Ishikawa (cell line): ENCODE data around the gene RABEP1.

Source experiments
- EGR1 ChIP-seq: IDR thresholded peaks from 2 replicates; pipeline ENCODE4 v1.6.1; 2012
- EP300 ChIP-seq: IDR thresholded peaks from 2 replicates; pipeline ENCODE4 v1.6.1; 2012; ENCODE audit warnings: borderline replicate concordance
- NFIC ChIP-seq: IDR thresholded peaks from 2 replicates; pipeline ENCODE4 v1.6.1; 2012
- RAD21 ChIP-seq: IDR thresholded peaks from 2 replicates; pipeline ENCODE4 v1.6.1; 2012; ENCODE audit warnings: low read depth
- TF ChIP-seq, protein P1 (sequence below): IDR thresholded peaks from 2 replicates; pipeline ENCODE4 v1.6.1; 2012
- TF ChIP-seq, protein P2 (sequence below): IDR thresholded peaks from 2 replicates; pipeline ENCODE4 v1.6.1; 2012; ENCODE audit warnings: low read depth, mild to moderate bottlenecking

DNA sequence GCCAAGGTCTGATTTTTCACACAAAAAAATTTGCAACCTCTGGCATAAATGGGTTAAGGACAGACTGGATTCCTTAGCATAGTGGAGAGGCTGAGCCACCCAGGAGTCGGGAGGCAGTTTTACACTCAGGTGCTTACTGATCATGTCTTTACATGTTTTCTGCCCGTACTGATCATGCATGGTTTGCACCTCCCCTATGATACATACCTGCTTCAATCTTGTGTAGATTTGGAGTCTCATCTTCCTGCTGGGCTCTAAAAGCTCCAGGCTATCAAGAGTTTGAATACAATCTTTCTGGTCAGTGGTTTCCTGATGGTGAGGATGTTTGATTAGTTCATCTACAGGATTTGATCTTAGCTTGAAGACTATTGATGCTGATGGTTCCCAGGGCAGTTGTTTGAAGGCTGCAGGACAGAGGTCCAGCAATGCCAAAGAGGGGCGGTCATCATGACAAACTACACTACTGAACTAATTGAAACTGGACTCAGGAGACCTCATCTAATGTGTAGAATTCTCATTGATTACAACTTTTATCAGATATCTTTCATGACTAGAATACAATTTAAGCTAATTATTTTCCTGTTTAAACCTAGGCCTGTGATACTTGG lies 150.0 kb downstream of the RABEP1 start:
- no peak for TF ChIP-seq EP300
- no peak for TF ChIP-seq NFIC
- TF ChIP-seq EGR1, result no peak
- TF ChIP-seq, protein P1, sequence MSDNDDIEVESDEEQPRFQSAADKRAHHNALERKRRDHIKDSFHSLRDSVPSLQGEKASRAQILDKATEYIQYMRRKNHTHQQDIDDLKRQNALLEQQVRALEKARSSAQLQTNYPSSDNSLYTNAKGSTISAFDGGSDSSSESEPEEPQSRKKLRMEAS, result no peak
- TF ChIP-seq RAD21, result no peak
- TF ChIP-seq, protein P2, sequence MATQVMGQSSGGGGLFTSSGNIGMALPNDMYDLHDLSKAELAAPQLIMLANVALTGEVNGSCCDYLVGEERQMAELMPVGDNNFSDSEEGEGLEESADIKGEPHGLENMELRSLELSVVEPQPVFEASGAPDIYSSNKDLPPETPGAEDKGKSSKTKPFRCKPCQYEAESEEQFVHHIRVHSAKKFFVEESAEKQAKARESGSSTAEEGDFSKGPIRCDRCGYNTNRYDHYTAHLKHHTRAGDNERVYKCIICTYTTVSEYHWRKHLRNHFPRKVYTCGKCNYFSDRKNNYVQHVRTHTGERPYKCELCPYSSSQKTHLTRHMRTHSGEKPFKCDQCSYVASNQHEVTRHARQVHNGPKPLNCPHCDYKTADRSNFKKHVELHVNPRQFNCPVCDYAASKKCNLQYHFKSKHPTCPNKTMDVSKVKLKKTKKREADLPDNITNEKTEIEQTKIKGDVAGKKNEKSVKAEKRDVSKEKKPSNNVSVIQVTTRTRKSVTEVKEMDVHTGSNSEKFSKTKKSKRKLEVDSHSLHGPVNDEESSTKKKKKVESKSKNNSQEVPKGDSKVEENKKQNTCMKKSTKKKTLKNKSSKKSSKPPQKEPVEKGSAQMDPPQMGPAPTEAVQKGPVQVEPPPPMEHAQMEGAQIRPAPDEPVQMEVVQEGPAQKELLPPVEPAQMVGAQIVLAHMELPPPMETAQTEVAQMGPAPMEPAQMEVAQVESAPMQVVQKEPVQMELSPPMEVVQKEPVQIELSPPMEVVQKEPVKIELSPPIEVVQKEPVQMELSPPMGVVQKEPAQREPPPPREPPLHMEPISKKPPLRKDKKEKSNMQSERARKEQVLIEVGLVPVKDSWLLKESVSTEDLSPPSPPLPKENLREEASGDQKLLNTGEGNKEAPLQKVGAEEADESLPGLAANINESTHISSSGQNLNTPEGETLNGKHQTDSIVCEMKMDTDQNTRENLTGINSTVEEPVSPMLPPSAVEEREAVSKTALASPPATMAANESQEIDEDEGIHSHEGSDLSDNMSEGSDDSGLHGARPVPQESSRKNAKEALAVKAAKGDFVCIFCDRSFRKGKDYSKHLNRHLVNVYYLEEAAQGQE, result no peak
